ENCODE data around the gene VWA2.

DNA sequence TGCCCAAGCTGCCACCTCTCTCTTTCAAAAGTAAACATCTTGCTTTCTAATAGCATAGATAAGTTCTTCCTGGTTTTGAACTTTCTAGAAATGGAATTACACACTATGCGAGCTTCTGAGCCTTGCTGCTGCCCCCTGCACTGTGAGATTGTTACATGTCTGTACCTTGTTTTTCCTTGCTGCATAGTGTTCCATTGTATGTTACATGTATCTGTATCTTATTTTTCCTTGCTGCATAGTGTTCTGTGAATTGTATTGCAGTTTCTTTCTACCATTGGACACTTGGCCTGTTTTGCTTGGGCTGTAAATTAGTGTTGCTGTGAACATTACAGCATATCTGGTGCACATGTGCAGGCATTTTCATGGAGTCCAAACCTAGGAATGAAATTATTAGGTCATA lies 24.0 kb upstream of the VWA2 start:
- TF ChIP-seq ZNF140 (tag by site-specific recombination; IDR thresholded peaks at IDR 0.05) (no peak), ZNF121 (tag by site-specific recombination; IDR thresholded peaks at IDR 0.05) (no peak), ZNF138 (tag by site-specific recombination; IDR thresholded peaks at IDR 0.05; ENCODE audit: borderline replicate concordance) (no peak), FEZF1 (tag by site-specific recombination; IDR thresholded peaks at IDR 0.05) (no peak), ZNF48 (tag by site-specific recombination; IDR thresholded peaks at IDR 0.05) (no peak)
- TF ChIP-seq, protein P1, sequence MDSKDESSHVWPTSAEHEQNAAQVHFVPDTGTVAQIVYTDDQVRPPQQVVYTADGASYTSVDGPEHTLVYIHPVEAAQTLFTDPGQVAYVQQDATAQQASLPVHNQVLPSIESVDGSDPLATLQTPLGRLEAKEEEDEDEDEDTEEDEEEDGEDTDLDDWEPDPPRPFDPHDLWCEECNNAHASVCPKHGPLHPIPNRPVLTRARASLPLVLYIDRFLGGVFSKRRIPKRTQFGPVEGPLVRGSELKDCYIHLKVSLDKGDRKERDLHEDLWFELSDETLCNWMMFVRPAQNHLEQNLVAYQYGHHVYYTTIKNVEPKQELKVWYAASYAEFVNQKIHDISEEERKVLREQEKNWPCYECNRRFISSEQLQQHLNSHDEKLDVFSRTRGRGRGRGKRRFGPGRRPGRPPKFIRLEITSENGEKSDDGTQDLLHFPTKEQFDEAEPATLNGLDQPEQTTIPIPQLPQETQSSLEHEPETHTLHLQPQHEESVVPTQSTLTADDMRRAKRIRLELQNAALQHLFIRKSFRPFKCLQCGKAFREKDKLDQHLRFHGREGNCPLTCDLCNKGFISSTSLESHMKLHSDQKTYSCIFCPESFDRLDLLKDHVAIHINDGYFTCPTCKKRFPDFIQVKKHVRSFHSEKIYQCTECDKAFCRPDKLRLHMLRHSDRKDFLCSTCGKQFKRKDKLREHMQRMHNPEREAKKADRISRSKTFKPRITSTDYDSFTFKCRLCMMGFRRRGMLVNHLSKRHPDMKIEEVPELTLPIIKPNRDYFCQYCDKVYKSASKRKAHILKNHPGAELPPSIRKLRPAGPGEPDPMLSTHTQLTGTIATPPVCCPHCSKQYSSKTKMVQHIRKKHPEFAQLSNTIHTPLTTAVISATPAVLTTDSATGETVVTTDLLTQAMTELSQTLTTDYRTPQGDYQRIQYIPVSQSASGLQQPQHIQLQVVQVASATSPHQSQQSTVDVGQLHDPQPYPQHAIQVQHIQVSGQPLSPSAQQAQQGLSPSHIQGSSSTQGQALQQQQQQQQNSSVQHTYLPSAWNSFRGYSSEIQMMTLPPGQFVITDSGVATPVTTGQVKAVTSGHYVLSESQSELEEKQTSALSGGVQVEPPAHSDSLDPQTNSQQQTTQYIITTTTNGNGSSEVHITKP (tag by site-specific recombination; IDR thresholded peaks at IDR 0.05) = no peak
- TF ChIP-seq, protein P2, sequence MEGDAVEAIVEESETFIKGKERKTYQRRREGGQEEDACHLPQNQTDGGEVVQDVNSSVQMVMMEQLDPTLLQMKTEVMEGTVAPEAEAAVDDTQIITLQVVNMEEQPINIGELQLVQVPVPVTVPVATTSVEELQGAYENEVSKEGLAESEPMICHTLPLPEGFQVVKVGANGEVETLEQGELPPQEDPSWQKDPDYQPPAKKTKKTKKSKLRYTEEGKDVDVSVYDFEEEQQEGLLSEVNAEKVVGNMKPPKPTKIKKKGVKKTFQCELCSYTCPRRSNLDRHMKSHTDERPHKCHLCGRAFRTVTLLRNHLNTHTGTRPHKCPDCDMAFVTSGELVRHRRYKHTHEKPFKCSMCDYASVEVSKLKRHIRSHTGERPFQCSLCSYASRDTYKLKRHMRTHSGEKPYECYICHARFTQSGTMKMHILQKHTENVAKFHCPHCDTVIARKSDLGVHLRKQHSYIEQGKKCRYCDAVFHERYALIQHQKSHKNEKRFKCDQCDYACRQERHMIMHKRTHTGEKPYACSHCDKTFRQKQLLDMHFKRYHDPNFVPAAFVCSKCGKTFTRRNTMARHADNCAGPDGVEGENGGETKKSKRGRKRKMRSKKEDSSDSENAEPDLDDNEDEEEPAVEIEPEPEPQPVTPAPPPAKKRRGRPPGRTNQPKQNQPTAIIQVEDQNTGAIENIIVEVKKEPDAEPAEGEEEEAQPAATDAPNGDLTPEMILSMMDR (tag by site-specific recombination; IDR thresholded peaks at IDR 0.05) = no peak
